ENCODE data around the gene PGA3.
"Not testable (repeated sequence)": the region's sequence is repeated elsewhere in the genome, so short reads cannot be mapped to it uniquely, and the experiment has no call there.

Gene PGA3

DNA sequence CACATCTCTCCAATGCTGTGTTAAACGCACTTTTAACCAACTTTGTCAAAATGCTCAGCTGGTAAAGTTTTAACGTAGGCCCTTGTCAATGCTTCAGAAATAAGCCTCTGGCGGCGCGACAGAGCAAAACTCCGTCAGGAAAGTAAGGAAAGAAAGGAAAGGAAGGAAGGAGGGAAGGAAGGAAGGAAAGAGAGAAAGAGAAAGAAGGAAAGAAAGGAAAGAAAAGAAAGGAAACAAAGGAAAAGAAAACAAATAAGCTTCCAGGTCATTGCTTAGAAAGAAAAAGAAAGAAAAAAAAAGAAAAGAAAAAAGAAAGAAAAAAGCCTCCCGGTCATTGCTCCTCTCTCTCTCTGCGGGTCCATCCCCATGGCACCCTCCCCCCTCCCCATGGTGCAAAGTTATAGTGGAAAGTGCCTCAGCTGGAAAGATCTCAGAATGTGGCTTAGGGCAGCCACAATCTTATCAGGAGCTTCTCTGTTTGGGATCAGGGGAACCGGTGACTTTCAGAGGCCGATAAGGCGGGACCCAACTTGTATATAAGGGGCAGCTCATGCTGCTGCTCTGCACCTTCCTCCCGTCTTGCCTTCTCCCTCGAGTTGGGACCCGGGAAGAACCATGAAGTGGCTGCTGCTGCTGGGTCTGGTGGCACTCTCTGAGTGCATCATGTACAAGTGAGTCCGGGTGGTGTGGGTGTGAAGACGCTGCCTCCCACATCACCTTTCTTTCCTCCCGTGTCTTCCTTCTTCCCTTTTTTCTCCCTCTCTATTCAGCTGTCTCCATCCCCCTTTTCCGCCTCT lies at the start of gene PGA3:
TSS of gene PGA3 (plus strand) at position 566 of the 797 bp plus-strand sequence. CDS start at position 616, 50 bp downstream.
- not testable (repeated sequence) for DNase-seq (ENCODE audit: low spot score)

GRCh38 chr11:61153593-61154095 lies 49.7 kb upstream of the PGA3 start:
- DNase-seq (ENCODE audit: low spot score), result no peak

DNA sequence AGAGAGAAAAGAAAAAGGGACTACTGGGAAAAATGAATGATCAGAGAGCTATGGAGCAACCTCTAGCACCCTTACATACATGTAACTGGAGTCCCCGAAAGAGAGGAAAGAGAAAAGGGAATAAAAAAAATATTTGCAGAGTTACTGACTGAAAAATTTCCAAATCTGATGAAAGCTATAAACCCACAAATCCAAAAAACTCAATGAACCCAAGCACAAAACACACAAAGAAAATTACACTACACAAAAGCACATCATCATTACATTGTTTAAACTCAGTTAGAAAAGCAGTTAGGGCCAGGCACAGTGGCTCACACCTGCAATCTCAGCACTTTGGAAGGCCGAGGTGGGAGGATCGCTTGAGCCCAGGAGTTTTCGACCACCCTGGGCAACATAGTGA lies 48.8 kb upstream of the PGA3 start:
- DNase-seq (ENCODE audit: low spot score), result no peak

- no peak for DNase-seq (ENCODE audit: low spot score)
Observed at GRCh38 chr11:61155312-61155711, 48.0 kb upstream of the PGA3 start.

- no peak for DNase-seq (ENCODE audit: low spot score)
Observed at GRCh38 chr11:61155741-61156140, 47.6 kb upstream of the PGA3 start.

GRCh38 chr11:61157743-61158142 lies 45.6 kb upstream of the PGA3 start:
- DNase-seq (ENCODE audit: low spot score), result no peak

DNA sequence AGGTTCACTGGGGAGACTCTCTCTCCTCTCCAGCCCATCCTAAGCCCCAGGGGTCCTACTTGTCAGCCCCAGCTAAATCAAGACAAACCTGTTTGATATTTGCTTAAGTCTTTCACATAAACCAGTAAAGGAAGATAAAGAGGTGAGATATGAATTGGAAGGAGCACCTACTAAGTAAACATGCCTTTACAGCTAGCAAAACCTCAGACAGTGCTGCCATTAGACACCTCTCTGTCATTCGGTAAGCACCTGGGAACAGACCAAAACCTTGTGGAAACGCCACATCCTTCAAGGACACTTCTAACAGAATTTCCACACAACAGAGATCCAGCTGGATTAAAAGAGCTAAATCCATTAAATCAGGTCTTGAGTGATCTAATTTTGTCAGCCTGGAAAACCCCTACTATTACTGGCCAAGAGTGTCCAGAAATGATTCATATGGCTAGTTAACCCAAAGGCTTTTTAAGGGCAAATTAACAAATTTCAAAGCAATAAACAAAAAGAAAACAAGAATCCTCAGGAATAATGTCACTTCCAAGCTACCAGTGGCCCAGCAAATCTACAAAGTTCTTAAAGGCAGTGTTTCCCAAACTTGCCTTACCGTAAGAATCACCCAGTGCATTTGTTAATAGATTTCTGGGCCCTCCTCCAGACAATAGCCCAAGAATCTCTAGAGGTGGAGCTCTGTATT lies 44.5 kb upstream of the PGA3 start:
- DNase-seq (ENCODE audit: low spot score), result no peak

DNA sequence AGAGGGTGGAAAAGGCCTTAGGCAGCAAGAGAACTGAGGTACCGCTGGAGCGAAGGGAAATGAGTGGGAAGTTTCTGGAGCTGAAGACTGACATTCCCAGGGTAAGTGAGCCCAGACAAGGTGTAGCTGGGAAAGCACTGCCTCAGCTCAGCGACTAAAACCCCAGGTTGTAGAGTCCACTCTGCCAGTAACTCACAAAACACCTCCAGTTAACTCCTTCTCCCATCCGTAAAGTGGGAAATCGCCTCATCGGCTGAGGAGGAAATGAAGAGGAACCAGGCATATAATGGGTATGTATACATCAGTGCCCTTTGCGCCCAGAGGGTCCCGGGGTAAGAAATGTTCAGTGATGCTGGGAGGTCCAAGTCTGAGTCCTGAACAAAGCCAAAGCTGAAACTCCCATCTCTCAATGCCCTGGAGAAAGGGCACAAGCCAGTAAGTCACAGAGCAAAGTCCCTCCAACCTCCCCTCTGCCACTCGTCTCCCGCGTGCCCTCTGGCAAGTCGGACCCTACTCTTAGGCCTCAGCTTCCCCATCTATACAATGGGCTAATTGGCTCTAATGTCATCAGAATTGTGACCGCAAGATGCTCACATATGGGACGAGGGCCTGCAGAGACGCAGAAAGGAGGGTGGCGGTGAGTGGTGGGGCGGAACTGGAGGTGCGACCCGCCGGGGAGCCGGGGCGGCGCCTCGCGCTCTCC lies 42.7 kb upstream of the PGA3 start:
- DNase-seq (ENCODE audit: low spot score), result peak; percentile 43

DNA sequence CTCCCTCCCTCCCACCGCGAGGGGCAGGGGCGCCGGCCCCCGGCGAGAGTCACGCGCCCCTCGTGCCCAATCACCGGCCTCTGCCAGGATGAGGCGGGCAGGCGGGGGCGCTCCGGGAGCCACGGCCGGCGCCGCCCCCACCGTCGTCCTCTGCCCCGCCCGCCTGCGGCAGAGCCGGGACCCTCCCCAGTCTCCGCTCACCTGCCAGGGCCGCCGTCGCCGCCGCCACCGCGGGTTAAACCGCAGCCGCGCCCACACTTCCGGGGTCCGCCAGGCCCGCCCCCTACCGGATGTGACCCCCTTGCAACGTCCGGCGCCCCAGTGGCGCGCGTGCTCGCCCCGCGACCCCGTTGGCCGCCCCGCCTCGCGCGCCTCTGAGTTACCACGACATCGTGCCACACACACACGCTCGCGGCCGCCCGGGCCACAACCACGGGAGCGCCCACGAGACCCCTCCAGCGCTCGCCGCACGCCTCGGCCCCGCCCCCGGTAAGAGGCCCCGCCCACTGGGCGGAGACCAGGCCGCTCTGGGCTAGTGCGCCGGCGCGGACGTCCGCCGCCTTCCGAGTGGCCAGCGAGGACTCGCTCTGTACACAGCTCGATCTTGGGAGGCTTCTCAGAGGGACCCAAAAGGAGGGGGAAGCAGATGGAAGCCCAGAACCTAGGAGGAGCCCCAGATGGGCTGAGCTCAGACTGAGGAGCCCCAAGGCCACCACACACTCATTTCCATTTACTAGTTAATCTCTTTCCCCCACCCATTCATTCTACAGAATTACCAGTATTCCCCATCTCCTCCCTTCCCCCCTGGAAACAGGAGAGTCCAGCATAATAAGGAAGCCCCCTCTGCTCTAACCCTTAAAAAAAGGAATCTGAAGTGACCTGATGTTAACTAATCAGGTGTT lies 41.9 kb upstream of the PGA3 start, which contains the start of gene VPS37C:
TSS of gene VPS37C (minus strand) at position 237 of the 902 bp plus-strand sequence. CDS start 22,597 bp downstream, outside the sequence.
- peak; percentile 99 for DNase-seq (ENCODE audit: low spot score)

DNA sequence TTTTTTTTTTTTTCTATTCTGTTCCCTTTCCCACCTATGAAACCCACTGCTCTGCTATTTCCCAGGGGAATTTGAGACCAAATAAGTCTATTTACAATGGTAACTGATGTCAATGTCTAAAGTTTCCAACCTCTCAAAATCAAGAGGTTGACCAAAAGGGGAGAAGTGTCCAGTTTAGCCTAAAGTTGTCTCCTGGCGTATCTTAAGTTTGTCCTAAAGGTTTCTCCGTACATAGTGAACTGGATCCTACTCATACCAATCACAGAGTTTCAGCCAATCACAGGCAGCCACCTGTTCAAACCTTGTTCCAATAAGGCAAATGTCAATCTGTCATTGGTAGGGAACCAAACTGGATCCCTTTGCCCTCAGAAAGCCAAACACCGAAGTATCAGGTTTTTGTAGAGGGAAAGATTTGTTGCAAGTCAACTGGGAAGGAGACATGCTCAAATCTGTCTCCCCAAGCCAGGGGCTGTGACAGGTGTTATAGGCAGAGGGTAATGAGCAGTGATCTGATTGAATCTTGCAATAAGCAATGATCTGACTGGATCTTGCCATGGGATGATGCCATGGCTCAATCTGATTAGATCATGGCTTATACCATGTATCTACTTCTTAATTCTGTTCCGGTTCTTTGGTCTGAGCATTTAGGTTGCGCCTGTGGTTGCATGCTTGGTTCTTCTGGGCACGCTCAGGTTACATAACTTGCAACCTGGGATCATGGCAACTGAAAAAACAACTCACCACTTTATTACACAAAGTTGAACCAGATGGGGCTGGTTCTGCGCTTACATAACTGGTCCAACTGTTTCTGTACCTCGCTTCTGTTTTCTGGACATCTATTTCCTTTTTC lies 41.0 kb upstream of the PGA3 start:
- DNase-seq (ENCODE audit: low spot score), result peak; percentile 64

GRCh38 chr11:61163021-61163420 lies 40.3 kb upstream of the PGA3 start:
- DNase-seq (ENCODE audit: low spot score), result no peak

DNA sequence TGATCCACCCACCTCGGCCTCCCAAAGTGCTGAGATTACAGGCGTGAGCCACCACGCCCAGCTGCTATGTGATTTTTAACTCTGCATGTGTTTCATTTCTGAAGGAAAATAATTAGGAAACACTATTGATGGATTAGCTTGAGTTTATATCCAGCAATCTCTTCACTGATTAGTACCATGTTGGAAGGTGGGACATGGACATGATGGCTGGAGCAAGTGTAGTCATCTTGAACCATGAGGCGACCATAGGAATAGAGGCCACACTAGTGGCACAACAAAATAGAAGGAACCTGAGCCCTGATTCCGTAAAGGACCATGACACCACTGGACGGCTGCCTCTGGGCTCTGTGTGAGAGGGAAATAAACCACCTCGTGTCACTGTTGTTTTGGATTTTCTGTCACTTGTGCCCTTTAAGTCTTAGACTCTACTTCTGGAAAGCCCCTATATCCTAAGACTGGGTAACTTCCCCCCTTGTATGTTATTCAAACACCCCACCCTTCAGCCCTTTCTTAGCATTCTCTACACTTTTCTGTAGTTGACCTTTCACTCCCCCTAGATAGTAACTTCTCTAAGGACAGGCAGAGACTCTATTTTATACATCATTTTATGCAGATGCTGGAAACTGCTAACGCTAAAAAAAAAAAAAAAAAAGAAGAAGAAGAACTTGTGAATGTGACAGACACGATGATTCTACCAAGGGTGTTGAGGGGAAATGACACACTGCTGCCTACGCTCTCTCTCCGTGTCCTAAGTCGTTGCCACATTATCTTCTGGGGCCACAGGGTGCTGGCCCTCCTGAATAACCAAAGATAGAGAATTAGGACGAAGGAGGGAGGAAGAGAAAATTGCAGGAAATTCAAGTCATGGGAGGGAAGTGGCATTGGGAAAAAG lies 39.4 kb upstream of the PGA3 start:
- no peak for DNase-seq (ENCODE audit: low spot score)

- DNase-seq (ENCODE audit: low spot score), result no peak
Observed at GRCh38 chr11:61164606-61165424, 38.5 kb upstream of the PGA3 start.

GRCh38 chr11:61165785-61166184 lies 37.5 kb upstream of the PGA3 start:
- DNase-seq (ENCODE audit: low spot score), result not testable (repeated sequence)

- not testable (repeated sequence) for DNase-seq (ENCODE audit: low spot score)
Observed at GRCh38 chr11:61166331-61166730, 37.0 kb upstream of the PGA3 start.

DNA sequence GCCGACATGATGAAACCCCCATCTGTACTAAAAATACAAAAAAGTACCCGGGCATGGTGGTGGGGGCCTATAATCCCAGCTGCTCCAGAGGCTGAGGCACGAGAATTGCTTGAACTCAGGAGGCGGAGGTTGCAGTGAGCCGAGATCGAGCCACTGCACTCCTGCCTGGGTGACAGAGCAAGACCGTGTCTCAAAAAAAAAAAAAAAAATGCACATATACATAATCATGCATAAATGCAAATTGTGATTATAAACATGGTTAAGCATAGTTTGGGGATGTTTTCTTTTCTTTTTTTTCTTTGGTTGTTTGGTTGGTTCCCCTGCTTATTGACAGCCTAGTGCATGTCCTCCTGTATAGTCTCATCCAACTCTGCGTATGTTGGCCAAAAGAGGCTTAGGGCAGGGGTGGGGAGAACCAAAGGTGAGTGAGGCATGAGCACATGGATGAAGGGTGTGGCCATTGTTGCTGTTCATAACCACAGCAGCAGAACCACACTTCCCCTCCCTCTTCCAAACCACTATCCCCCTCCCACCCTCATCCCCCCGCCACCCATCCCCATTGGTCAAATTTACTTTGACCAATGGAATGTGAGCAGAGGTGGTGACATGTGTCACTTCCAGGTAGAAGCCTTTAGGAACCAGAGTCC lies 35.1 kb upstream of the PGA3 start:
- no peak for DNase-seq (ENCODE audit: low spot score)

- no peak for DNase-seq (ENCODE audit: low spot score)
Observed at GRCh38 chr11:61168800-61169199, 34.5 kb upstream of the PGA3 start.

DNA sequence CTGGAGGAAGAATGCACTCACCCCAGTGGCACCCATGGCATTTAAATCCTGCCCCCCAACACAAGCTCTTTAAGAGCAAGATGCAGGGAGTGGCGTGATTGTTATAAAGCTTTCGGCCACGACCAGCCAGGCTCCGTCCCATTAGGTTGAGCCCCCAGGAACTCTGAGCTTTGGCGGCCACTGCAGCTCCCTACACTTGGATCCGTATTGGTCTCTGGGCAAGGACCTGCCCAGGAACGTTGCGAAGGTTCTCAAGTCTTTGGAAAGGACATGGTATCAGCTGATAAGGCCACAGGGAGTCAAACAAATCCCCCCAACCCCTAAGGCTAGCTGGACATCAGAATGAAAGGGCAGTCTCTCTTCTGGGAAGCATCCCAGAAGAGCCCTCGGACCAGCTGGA lies 32.7 kb upstream of the PGA3 start:
- no peak for DNase-seq (ENCODE audit: low spot score)
